Upper lobe of left lung (tissue), 6 donors: ENCODE results near the gene B4GALT1. TPM values are rescaled to one million over a fixed set of nuclear protein-coding genes. Genes with fewer than 3 reads are reported as not detected.

Source experiments
- ATAC-seq, 2 donors: fragments of 200-7000 bp; cut with Tn5 transposase; one replicate each; pipeline ENCODE4 v1.9.1; 2022; ENCODE audit warnings: mild to moderate bottlenecking in 2 of 2, moderate library complexity in 2 of 2; ENCODE audit not compliant: low FRiP score in 2 of 2
- DNase-seq, 2 donors: peaks; one replicate each; pipeline ENCODE4 v3.0.0-alpha.2; 2019 to 2020
- H3K27ac ChIP-seq, 4 donors: fragments of 200-600 bp; sonication (generic); one replicate each; pipeline ENCODE4 v1.5.1; 2016 to 2019
- H3K27me3 ChIP-seq, 4 donors: fragments of 200-600 bp; sonication (generic); one replicate each; pipeline ENCODE4 v1.5.1; 2017 to 2019
- H3K36me3 ChIP-seq, 4 donors: fragments of 200-600 bp; sonication (generic); one replicate each; pipeline ENCODE4 v1.5.1; 2016 to 2019
- H3K4me1 ChIP-seq, 4 donors: fragments of 200-600 bp; sonication (generic); one replicate each; pipeline ENCODE4 v1.5.1; 2018 to 2019
- H3K4me3 ChIP-seq, 4 donors: fragments of 200-600 bp; sonication (generic); one replicate each; pipeline ENCODE4 v1.5.1; 2017 to 2019; ENCODE audit warnings: mild to moderate bottlenecking in 2 of 4, moderate library complexity in 1 of 4
- H3K9me3 ChIP-seq, 4 donors: fragments of 200-600 bp; sonication (generic); one replicate each; pipeline ENCODE4 v1.5.1; 2018 to 2019
- EP300 ChIP-seq, 4 donors: sonication (generic); formaldehyde crosslinking; IDR thresholded peaks; one replicate each; pipeline ENCODE4 v1.5.1; 2017; ENCODE audit warnings: antibody characterized with exemption in 4 of 4, control low read depth in 2 of 4
- POLR2A ChIP-seq, 4 donors: fragments of 450-650 bp; IDR thresholded peaks; one replicate each; pipeline ENCODE4 v1.5.1; 2016 to 2017; ENCODE audit warnings: antibody characterized with exemption in 4 of 4, mild to moderate bottlenecking in 2 of 4
- POLR2AphosphoS5 ChIP-seq, 2 donors: sonication (generic); formaldehyde crosslinking; IDR thresholded peaks; one replicate each; pipeline ENCODE4 v1.5.1; 2017; ENCODE audit warnings: antibody characterized with exemption in 2 of 2
- WGBS, 2 donors: methylation state at CpG; one replicate each; pipeline ENCODE4 v1.1.5; 2017 to 2018; 5-methylcytosine and 5-hydroxymethylcytosine counted together
- total RNA-seq, 6 donors: library from RNA; depleted of rRNA in 4 of 6; stranded (reverse); fragments of >200 nt in 4 of 6; gene quantifications; one replicate each; pipeline versions ENCODE4 v1.1.0 to v1.2.1, GENCODE V29; 2016 to 2021
- TF ChIP-seq, protein P1 (sequence below), 6 experiments: fragments of 450-650 bp in 4 of 6; fragments of 200-600 bp in 2 of 6; sonication (generic) in 2 of 6; IDR thresholded peaks; one replicate each; pipeline ENCODE4 v1.5.1; 2016 to 2019; ENCODE audit warnings: antibody characterized with exemption in 6 of 6
- donor health status: DM: no; HTN: no; CAD: no; lungs with moderate emphysema.
- donor health status: DM: no; HTN: yes; CAD: no; lungs with severe emphysema.

Gene B4GALT1
- total RNA-seq, 6 donors from 2014 or later, result 26.2 to 83.3 (median 70.8) TPM

DNA sequence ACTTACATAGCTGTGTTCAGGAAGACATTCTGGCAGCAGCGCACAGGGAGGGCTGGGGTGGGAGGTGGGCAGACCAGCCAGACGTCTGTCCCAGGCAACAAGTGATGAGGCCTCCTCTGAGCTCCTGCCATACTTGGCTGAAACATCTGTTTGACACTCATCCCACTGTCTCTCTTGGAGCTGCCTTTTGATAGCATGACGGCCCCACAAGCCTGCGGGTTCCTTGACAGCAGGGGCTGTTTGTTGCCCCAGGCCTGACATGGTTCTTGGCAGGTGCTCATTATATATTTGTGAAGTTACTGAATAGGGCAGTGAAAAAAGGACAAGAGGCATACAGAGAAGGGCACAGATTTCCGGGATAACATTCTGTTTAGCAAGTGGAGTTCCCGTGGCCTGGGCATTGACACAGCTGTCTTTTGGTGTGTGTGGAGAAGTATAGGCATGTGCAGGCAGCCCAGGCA lies 22.2 kb upstream of the B4GALT1 start:
- H3K27ac ChIP-seq, result no peak overlapping the region
- H3K9me3 ChIP-seq, result no peaks in the 10 kb centered on the region
- no peak for DNase-seq
- peaks cover 7 to 31% (median 22%) of the 10 kb centered on the region in 4 donors for H3K4me1 ChIP-seq
- no peak for ATAC-seq
- H3K4me3 ChIP-seq, result no peak overlapping the region
- no peaks in the 10 kb centered on the region for H3K27me3 ChIP-seq
- TF ChIP-seq POLR2A (IDR thresholded peaks at IDR 0.05) (no peak), POLR2AphosphoS5 (IDR thresholded peaks at IDR 0.05) (no peak), EP300 (IDR thresholded peaks at IDR 0.05) (no peak)
- TF ChIP-seq, protein P1, sequence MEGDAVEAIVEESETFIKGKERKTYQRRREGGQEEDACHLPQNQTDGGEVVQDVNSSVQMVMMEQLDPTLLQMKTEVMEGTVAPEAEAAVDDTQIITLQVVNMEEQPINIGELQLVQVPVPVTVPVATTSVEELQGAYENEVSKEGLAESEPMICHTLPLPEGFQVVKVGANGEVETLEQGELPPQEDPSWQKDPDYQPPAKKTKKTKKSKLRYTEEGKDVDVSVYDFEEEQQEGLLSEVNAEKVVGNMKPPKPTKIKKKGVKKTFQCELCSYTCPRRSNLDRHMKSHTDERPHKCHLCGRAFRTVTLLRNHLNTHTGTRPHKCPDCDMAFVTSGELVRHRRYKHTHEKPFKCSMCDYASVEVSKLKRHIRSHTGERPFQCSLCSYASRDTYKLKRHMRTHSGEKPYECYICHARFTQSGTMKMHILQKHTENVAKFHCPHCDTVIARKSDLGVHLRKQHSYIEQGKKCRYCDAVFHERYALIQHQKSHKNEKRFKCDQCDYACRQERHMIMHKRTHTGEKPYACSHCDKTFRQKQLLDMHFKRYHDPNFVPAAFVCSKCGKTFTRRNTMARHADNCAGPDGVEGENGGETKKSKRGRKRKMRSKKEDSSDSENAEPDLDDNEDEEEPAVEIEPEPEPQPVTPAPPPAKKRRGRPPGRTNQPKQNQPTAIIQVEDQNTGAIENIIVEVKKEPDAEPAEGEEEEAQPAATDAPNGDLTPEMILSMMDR (IDR thresholded peaks at IDR 0.05), result no peak
- WGBS, 2 donors, result 75 to 76% methylated on average over 6 of the region's 6 CpGs
- H3K36me3 ChIP-seq, result no peaks in the 10 kb centered on the region

DNA sequence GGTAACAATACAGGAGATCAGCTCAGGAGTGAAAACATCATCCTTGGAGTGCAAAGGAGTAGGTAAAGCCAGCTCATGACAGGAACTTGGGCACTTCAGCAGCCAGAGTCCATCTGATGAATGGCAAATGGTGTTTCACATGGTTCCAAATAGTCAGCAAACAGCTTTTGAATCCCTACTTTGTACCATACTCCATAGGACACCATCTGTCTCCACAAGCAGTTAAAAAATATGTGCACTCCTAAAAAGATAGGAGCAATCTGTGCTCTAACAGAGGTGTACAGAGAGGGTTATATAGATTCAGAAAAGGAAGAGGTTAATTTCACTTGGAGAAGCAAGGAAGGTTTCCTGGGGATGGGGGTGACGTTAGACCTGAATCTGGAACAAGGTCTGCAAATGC lies 21.6 kb upstream of the B4GALT1 start:
- TF ChIP-seq, protein P1 (IDR thresholded peaks at IDR 0.05), result no peak
- TF ChIP-seq POLR2A (IDR thresholded peaks at IDR 0.05) (no peak), EP300 (IDR thresholded peaks at IDR 0.05) (no peak), POLR2AphosphoS5 (IDR thresholded peaks at IDR 0.05) (no peak)
- H3K27ac ChIP-seq, result no peak overlapping the region
- 79 to 92% methylated on average over 1 of the region's 1 CpG for WGBS, 2 donors
- H3K27me3 ChIP-seq, result no peaks in the 10 kb centered on the region
- peaks cover 7 to 33% (median 22%) of the 10 kb centered on the region in 4 donors for H3K4me1 ChIP-seq
- no peak for DNase-seq
- H3K4me3 ChIP-seq, result no peak overlapping the region
- no peaks in the 10 kb centered on the region for H3K9me3 ChIP-seq
- no peaks in the 10 kb centered on the region for H3K36me3 ChIP-seq
- ATAC-seq, result no peak

DNA sequence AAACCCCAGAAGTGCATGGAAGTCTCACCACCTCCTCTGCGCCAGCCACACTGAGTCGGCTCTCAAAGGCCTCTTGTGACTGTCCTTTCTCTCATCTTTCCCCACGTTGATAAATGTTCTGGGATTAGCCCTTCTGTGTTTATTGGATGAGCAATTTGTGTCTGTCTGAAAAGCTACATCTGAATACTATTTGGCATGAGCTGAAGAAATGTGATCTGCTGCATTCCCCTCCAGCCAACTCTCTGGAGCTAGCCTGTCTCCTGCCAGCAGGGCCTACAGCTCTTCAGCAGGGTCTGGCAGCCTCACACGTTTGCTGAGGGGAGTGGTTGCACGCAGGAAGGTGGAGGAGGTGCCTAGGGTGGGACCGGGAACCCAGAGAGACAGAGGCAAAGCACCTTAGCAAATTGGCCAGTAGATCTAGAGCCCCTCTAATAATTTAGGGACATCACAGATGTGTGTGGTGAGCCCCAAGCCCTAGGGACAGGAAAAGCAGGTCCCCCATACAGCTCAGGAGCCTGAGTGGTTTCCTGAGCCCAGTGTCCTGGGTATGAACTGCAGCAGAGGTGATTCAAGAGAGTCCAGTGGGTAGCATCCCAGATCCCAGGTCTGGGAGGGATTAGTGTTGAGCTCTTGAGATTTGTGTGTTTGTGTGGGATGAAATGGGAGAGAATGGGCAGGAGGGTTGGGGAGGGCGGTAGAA lies 20.5 kb upstream of the B4GALT1 start:
- Histone ChIP-seq H3K27me3 (no peaks in the 10 kb centered on the region), H3K4me1 (peaks cover 7 to 33% (median 22%) of the 10 kb centered on the region in 4 donors), H3K9me3 (no peaks in the 10 kb centered on the region), H3K4me3 (no peak overlapping the region), H3K27ac (no peak overlapping the region), H3K36me3 (no peaks in the 10 kb centered on the region)
- no peak for TF ChIP-seq POLR2A (IDR thresholded peaks at IDR 0.05)
- TF ChIP-seq, protein P1 (IDR thresholded peaks at IDR 0.05), result no peak
- no peak for TF ChIP-seq EP300 (IDR thresholded peaks at IDR 0.05)
- no peak for TF ChIP-seq POLR2AphosphoS5 (IDR thresholded peaks at IDR 0.05)
- 42 to 52% methylated on average over 7 of the region's 7 CpGs for WGBS, 2 donors
- DNase-seq (no peak), ATAC-seq (peak; percentile 12 to 77)

DNA sequence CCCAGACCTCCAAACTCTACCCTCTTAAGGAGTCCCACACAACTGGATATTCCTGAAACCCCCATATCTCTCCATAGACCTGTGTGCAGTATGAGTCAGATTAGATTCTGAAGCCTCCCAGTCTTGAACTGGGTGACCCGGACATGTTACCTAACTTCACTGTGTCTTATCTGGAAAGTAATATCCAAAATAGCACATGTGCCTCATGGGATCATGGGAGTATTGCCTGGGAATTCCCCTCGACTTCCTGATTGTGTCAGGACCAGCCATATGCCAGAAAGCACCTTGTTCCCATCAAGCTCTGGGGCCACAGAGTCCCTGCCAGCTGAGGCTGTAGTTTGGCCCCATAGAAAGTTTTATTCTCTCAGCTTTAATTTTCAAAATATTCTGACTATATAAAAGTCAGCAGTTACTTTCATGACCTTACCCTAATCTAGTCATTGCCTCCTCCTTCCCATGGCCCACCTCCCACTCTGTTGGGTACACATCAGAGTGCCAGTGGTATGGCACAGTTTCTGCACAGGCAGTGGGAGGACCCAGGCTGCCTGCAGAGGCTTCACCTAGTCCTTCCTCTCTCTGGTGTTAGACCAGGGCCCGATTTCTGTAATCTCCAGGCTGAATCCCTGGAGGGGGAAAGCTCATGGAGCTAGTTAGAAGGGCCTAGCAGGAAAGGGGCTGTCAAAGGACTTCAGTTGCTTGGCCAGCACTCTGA lies 19.5 kb upstream of the B4GALT1 start:
- WGBS, 2 donors, result 49 to 60% methylated on average over 3 of the region's 3 CpGs
- Histone ChIP-seq H3K36me3 (no peaks in the 10 kb centered on the region), H3K4me1 (peaks cover 7 to 33% (median 22%) of the 10 kb centered on the region in 4 donors), H3K4me3 (no peak overlapping the region), H3K9me3 (no peaks in the 10 kb centered on the region), H3K27ac (peak overlapping the region in 1 of 4 donors; percentile 32), H3K27me3 (no peaks in the 10 kb centered on the region)
- ATAC-seq, result peak; percentile 34 to 41
- TF ChIP-seq, protein P1 (IDR thresholded peaks at IDR 0.05), result no peak
- TF ChIP-seq POLR2A (IDR thresholded peaks at IDR 0.05) (no peak), POLR2AphosphoS5 (IDR thresholded peaks at IDR 0.05) (peak; percentile 18 to 38)
- peak in 1 of 2 donors; percentile 48 for DNase-seq
